ENCODE measurements around the gene ESR2.

GRCh38 chr14:64069634-64070359 lies 224.4 kb downstream of the ESR2 start:
- no peak for TF ChIP-seq CTCF (IDR thresholded peaks at IDR 0.05; ENCODE audit: extremely low read depth in 1 of 2, insufficient read depth in 1 of 2, low read depth in 1 of 2, low read length in 2 of 2)
- TF ChIP-seq FOS (IDR thresholded peaks at IDR 0.05; ENCODE audit: borderline replicate concordance, insufficient read depth, low read length): no peak
- no peak for TF ChIP-seq POLR2A (IDR thresholded peaks at IDR 0.05; ENCODE audit: low read depth, low read length)
- TF ChIP-seq EZH2 (IDR thresholded peaks at IDR 0.05; ENCODE audit: borderline replicate concordance, low read depth, low read length, severe bottlenecking): no peak
- no peak for TF ChIP-seq POLR2AphosphoS5 (IDR thresholded peaks at IDR 0.05; ENCODE audit: insufficient read depth, low read depth, low read length)
- no peak for TF ChIP-seq MYC (IDR thresholded peaks at IDR 0.05; ENCODE audit: low read depth, low read length)
